AG08395 (cell line): Measurements from ENCODE around the gene PLPPR1.

Experiments used
- DNase-seq: peaks from one replicate; pipeline ENCODE4 v3.0.0; 2012; ENCODE audit warnings: mixed read lengths, low spot score

The PLPPR1 gene

DNA sequence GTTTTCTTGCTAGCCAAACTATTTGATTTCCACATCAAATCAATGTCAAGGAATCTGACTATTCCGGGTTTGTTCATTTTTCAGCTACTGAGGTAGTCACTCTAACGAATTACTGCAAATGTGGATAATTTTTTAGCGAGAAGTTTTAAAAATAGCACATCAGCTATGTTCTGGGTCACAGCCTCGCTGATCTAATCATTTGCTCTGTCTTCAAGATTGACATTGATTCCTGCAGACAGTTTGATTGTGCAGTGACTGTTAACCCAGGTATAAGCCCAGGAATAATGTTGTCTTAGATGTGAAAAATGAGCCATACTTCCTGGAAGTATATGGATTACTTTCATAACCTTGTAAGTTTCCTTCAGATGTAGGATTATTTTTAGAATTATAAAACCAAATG lies 181.1 kb downstream of the PLPPR1 start:
- no peak for DNase-seq

- DNase-seq: no peak
These were observed 184.1 kb downstream of the PLPPR1 start for GRCh38 chr9:101212661-101213060.

DNA sequence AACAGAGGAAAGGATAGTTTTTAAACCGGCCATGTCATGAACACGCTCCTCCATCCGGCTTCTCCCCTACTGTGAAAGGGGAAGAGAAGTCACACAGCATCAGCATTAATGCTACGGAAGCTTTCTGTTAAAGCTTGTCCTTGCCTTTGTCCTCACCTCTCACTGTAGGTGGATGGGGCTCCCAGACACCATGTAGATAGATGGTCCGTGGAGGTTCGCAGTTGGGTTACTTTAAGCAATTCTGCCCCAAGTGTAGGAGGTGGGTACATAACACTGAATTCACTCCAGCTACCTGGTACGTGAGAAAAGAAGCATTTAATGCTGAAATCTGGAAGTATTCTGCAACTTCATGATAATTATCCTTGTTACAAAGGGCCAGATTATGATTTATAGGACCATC lies 190.5 kb downstream of the PLPPR1 start:
- no peak for DNase-seq

- DNase-seq: no peak
These were observed 191.8 kb downstream of the PLPPR1 start for GRCh38 chr9:101220341-101220740.

GRCh38 chr9:101225271-101225670 lies 196.7 kb downstream of the PLPPR1 start:
- DNase-seq: no peak

DNA sequence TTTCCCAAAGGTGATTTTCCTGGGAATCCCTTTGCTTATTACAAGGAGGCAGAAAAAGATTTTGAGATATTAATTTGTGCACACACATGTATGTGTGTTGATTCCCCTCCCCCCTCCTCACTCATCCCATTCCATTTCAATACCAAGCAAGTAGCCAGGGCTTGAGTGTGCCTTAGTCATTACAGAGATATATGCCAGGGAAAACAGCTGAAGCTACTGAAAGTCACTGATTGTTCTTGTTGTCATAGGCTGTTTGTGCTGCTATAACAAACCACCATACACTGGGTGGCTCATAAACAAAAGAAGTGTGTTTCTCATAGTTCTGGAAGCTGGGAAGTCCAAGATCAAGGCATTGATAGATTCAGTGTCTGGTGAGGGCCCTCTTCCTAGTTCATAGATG lies 197.6 kb downstream of the PLPPR1 start:
- DNase-seq: no peak

GRCh38 chr9:101226803-101227202 lies 198.3 kb downstream of the PLPPR1 start:
- DNase-seq: no peak

DNA sequence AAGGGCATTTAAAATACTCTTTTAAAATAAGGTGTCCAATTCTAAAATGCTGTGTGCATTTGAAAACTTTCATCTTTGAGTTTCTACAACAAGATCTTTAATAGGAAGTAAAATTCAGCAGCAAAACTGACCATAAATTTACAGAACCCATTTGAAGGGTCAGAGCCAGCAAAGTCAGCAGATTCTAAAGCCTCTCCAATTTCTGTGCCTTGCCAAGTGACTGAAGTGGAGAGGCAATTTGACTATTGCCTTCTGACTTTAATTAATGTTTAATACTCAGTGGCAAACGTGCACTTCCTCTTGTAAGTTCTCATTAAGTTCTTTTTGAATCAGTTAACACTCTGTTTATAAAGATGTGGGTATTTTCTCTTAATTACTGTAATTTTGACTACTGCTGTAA lies 201.1 kb downstream of the PLPPR1 start:
- no peak for DNase-seq

DNA sequence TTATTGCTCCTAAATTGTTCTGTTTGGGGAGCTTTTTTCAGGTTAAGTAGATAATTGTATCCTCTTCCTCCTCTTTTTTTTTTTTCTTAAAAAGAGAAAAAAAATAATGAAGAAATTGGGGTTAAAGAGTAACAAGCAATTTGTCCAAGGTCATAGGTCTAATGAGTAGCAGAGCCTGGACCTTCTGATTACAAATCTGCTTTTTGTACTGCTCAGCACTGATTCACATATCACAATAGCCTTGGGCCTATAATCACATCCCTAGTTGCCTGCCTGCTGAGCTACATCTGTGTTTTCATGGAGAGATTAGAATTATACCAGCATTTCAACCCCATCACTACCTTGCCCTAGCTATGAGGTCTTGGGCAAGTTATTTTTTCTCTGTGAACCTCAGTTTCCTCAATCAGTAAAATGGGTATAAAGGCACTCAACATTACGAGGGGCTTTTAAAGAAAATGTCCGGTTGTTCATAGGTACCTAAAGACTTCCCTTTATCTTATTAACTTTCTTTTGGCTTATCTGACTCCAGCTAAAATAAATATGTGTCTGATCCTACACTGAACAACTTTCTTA lies 204.0 kb downstream of the PLPPR1 start:
- DNase-seq: no peak

DNA sequence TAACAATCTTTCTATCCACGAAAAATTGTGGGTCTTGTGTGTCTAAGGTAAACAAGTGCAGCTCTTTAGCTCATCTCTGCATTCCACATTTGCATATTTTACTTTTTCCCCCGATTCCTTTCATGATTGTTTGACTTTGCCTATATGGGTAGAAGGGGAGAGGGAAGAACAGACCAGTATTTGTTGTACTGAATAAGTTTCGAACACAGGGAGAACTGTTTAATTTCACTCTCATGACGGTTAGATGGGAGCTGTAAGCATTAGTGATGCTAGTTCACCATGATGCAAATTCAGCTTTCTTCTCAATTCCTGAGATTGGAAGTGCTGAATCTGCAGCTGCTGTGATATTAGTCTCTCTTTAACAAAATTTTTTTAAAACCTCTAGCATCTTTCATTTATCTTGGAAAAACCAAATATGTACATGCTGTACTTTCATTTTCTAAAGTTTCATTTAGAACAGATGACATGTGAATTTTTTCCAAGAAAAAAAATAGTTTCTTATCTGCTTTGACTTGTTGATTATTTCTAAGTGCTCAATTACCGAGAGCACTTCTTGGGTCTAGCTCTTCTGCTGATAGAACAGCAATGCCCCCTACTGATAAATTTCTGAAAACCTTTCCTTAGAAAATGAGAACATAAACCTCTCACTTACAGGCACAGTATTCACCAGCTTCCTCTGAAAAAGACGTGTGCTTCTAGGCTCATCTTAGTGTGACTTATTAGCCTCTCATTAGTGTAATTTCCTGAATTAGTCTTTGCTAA lies 206.8 kb downstream of the PLPPR1 start:
- DNase-seq: no peak

GRCh38 chr9:101242651-101243050 lies 214.1 kb downstream of the PLPPR1 start:
- no peak for DNase-seq

DNA sequence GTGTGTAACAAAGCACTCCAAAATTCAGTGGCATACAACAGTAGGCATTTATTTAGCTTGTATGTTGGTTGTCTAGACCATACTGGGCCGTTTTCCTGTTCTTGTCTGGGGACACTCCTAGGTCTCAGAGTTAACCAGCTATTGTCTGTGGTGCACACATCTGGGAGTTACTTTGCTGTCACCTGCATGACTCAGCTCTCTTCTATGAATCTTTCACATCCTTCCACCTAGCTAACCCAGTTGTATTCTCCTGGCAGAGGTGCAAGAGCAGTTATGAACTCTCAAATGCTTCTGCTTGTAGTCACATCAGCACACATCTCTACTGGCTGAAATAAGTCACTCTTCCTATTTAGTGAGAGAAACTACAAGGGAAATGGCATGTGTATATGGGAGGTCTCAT lies 218.2 kb downstream of the PLPPR1 start:
- no peak for DNase-seq

- DNase-seq: no peak
These were observed 218.8 kb downstream of the PLPPR1 start for GRCh38 chr9:101247297-101247696.

GRCh38 chr9:101254733-101255433 lies 226.4 kb downstream of the PLPPR1 start:
- no peak for DNase-seq

DNA sequence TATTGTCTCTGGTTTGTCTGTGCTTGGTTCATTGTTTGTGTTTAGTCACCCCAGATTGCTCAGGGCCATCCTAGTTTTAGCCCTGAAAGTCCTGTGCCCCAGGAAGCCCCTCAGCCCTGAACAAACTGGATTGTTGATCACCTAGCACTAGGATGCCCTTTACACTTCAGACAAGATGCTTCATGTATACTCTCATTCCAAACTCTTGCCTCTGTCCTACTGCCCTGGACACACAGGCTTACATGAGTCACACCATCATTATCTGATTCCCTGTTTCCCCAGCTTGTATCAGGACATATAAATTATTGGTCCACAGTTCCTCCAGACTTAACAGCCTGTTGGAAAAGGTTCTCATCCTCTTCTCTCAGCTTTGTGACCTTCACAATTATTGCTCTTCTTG lies 236.2 kb downstream of the PLPPR1 start:
- no peak for DNase-seq

- DNase-seq: no peak
These were observed 236.7 kb downstream of the PLPPR1 start for GRCh38 chr9:101265261-101265660.

GRCh38 chr9:101268426-101268825 lies 239.9 kb downstream of the PLPPR1 start:
- no peak for DNase-seq

- DNase-seq: no peak
These were observed 241.2 kb downstream of the PLPPR1 start for GRCh38 chr9:101269591-101270283.

DNA sequence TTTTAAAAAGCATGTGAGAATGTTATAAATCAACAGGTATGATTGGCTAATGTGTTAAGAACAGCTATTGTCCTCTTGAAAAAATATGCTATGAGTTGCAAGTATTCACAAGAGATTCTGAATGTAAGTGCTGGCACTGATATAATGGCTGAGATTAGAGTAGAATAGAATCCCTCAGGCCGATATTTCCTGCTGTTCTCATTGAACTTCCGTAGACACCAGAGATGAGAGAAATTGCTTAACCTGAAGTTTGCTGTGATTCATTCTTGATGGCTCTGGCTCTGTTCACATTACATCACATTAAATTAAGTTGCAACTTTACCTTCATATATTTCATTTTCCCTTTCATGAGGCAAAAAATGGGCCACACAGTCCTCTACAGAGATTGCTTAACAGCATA lies 241.8 kb downstream of the PLPPR1 start:
- no peak for DNase-seq

- no peak for DNase-seq
These were observed 242.6 kb downstream of the PLPPR1 start for GRCh38 chr9:101271102-101271501.

DNA sequence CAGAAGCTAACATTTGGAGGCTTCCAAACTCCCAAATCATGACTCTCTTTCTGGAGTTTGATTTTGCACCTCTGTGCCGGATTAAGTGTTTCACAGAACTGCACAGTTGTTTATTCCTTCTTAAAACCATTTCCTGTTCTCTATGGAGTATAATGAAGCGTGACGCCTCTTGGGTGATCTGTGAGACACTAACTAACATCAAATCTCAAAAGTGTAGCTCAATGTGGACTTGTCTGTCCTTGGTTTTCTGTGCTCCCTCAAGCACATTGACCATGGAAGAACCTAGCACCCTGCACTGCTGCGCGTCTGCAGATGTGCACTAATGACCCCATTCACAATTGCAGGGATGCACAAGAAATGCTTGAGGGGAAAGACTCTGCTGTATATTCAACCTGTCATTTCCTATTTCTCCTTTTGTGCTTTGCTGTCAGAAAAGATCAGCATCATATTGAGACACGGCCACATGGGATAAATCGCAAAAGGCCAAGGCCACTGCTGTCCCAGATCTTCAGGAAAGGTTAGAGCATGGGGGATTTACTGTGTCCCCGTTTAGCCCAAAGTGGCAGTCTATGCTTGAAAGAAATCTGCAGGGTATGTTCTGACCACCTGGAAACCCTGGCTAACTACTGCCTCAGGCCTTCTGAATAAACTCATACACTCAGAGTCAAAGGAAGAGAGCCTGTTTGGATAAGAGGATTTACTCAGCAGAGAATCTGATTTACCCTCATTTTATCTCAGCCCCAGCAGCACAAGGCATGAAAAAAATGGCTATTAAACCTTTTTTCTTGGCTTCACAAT lies 246.6 kb downstream of the PLPPR1 start:
- DNase-seq: no peak

- no peak for DNase-seq
These were observed 247.3 kb downstream of the PLPPR1 start for GRCh38 chr9:101275769-101276250.
